ENCODE results near the gene SRRM5. TPM values are rescaled to one million over a fixed set of nuclear protein-coding genes. Genes with fewer than 3 reads are reported as not detected.

SRRM5 gene
- total and polyA plus RNA-seq, 10 donors: 0.26 to 0.94 (median 0.46) TPM

GRCh38 chr19:43594710-43595604 lies 16.9 kb upstream of the SRRM5 start:
- H3K27ac ChIP-seq: peak overlapping the region; percentile 80 to 98 (median 97)
- H3K4me3 ChIP-seq: peak overlapping the region; percentile 47 to 83 (median 68)
- peak; percentile 91 for DNase-seq
- H3K4me1 ChIP-seq: peaks cover 28 to 67% (median 46%) of the 10 kb centered on the region in 6 donors
- H3K27me3 ChIP-seq (replicated peaks in 1 of 7): no peaks in the 10 kb centered on the region
- no peaks in the 10 kb centered on the region for H3K9me3 ChIP-seq
- H3K36me3 ChIP-seq: peaks cover 0 to 64% (median 40%) of the 10 kb centered on the region in 6 donors
- intact Hi-C loops (cut with DNase I; ENCODE audit: low total_unique reads): no loop called here
- TF ChIP-seq CTCF (IDR thresholded peaks at IDR 0.05 in 8 of 11, conservative IDR thresholded peaks at IDR 0.05 in 3 of 11) (peak; percentile 72 to 93 (median 78)), POLR2A (IDR thresholded peaks at IDR 0.05) (no peak), POLR2AphosphoS5 (IDR thresholded peaks at IDR 0.05) (peak; percentile 19 to 80 (median 71))
- 1 to 2% (median 1%) methylated on average over 24 to 64 of the region's 64 CpGs for WGBS, 5 donors

- Histone ChIP-seq H3K9me3 (no peaks in the 10 kb centered on the region), H3K27ac (peak overlapping the region; percentile 80 to 98 (median 97)), H3K4me3 (peak overlapping the region; percentile 47 to 83 (median 68)), H3K36me3 (peaks cover 0 to 64% (median 43%) of the 10 kb centered on the region in 6 donors), H3K27me3 (replicated peaks in 1 of 7) (no peaks in the 10 kb centered on the region), H3K4me1 (peaks cover 24 to 61% (median 46%) of the 10 kb centered on the region in 6 donors)
- intact Hi-C loops (cut with DNase I; ENCODE audit: low total_unique reads): no loop called here
- peak; percentile 83 for DNase-seq
- TF ChIP-seq POLR2A (IDR thresholded peaks at IDR 0.05): no peak
- 1% methylated on average over 18 of the region's 18 CpGs for WGBS, 5 donors
Measured at GRCh38 chr19:43595605-43595998, 16.3 kb upstream of the SRRM5 start.

- no peaks in the 10 kb centered on the region for H3K27me3 ChIP-seq (replicated peaks in 1 of 7)
- H3K27ac ChIP-seq: peak within 1 kb of the TSS; percentile 92 to 98 (median 97)
- DNase-seq: peak; percentile 100
- TF ChIP-seq CTCF (IDR thresholded peaks at IDR 0.05 in 8 of 11, conservative IDR thresholded peaks at IDR 0.05 in 3 of 11): no peak
- TF ChIP-seq POLR2AphosphoS5 (IDR thresholded peaks at IDR 0.05): peak; percentile 91 to 96 (median 95)
- peak in 2 of 3 donors; percentile 61 to 89 for TF ChIP-seq POLR2A (IDR thresholded peaks at IDR 0.05)
- peaks cover 24 to 60% (median 46%) of the 10 kb centered on the region in 6 donors for H3K4me1 ChIP-seq
- H3K36me3 ChIP-seq: peaks cover 0 to 64% (median 41%) of the 10 kb centered on the region in 6 donors
- H3K9me3 ChIP-seq: no peaks in the 10 kb centered on the region
- intact Hi-C loops (cut with DNase I; ENCODE audit: low total_unique reads): no loop called here
- 0 to 1% (median 0%) methylated on average over 27 to 60 of the region's 60 CpGs for WGBS, 5 donors
- peak within 1 kb of the TSS; percentile 50 to 83 (median 68) for H3K4me3 ChIP-seq
Measured at GRCh38 chr19:43595999-43596841, 15.7 kb upstream of the SRRM5 start, which contains the start of the genes IRGQ and ZNF576. TSS of gene IRGQ (minus strand) at chr19:43596134. CDS start at chr19:43595338, 796 bp downstream. TSS of gene ZNF576 (plus strand) at chr19:43596595. CDS start at chr19:43597109, 514 bp downstream.

- peak overlapping the region; percentile 50 to 83 (median 68) for H3K4me3 ChIP-seq
- no peak for TF ChIP-seq POLR2A (IDR thresholded peaks at IDR 0.05)
- TF ChIP-seq POLR2AphosphoS5 (IDR thresholded peaks at IDR 0.05): no peak
- no peak for TF ChIP-seq CTCF (IDR thresholded peaks at IDR 0.05 in 8 of 11, conservative IDR thresholded peaks at IDR 0.05 in 3 of 11)
Measured at GRCh38 chr19:43596842-43597461, 14.9 kb upstream of the SRRM5 start.

More at GRCh38 chr19:43596842-43597461, 14.9 kb upstream of the SRRM5 start:
- Histone ChIP-seq H3K27ac (peak overlapping the region; percentile 92 to 98 (median 97)), H3K36me3 (peaks cover 0 to 64% (median 36%) of the 10 kb centered on the region in 6 donors), H3K27me3 (replicated peaks in 1 of 7) (no peaks in the 10 kb centered on the region), H3K9me3 (no peaks in the 10 kb centered on the region), H3K4me1 (peaks cover 24 to 60% (median 46%) of the 10 kb centered on the region in 6 donors)
- intact Hi-C loops (cut with DNase I; ENCODE audit: low total_unique reads): no loop called here
- WGBS, 5 donors: 13 to 32% (median 23%) methylated on average over 5 to 7 of the region's 7 CpGs
- DNase-seq: no peak
